GM12878 (cell line): ENCODE measurements around the gene LEMD1. TPM values are rescaled to one million over a fixed set of nuclear protein-coding genes. Genes with fewer than 3 reads are reported as not detected.

Experiments used
- ATAC-seq: fragments of 200-7000 bp; cut with Tn5 transposase; 3 replicates; pipeline ENCODE4 v1.9.1; 2020; ENCODE audit warnings: mild to moderate bottlenecking, moderate library complexity
- BruUV-seq: library from RNA; stranded (reverse); fragments of 400-500 nt; replicated peaks from 2 replicates; lab custom pipeline; 2021; lab: Mats Ljungman, UMichigan
- CTCF ChIA-PET: fragments of 300-600 bp; sonication (Branson Sonifier 250); formaldehyde crosslinking; extraction: SDS; loops from one replicate; lab custom pipeline; 2021; ENCODE audit warnings: inconsistent platforms; lab: Yijun Ruan, JAX
- POLR2A ChIA-PET: fragments of 350-600 bp; formaldehyde crosslinking; extraction: SDS; loops from one replicate; lab custom pipeline; 2021; ENCODE audit warnings: inconsistent platforms; lab: Charles Lee
- RAD21 ChIA-PET: fragments of 300-600 bp; sonication (Branson Sonifier 250); formaldehyde crosslinking; loops from one replicate; lab custom pipeline; 2023; ENCODE audit warnings: antibody characterized with exemption; ENCODE audit not compliant: unreplicated experiment; lab: Charles Lee
- SMC1A ChIA-PET: fragments of 300-600 bp; sonication (Branson Sonifier 250); formaldehyde crosslinking; loops from one replicate; lab custom pipeline; 2023; ENCODE audit not compliant: unreplicated experiment, uncharacterized antibody; lab: Charles Lee
- DNase-seq: peaks from one replicate; pipeline ENCODE4 v3.0.0-alpha.2; 2011; ENCODE audit warnings: low read depth, low spot score
- FAIRE-seq: peaks from 3 replicates; lab custom pipeline; 2011; peaks lifted over from hg19 to GRCh38; lab: Jason Lieb, UNC
- H2AFZ ChIP-seq: 2 replicates; pipeline ENCODE4 v1.6.0; 2011; ENCODE audit warnings: low read depth, low read length, control low read depth; ENCODE audit not compliant: control insufficient read depth
- H3K27ac ChIP-seq: 2 replicates; pipeline ENCODE4 v1.5.1; 2011; ENCODE audit warnings: control low read depth; ENCODE audit not compliant: control insufficient read depth, insufficient read depth
- H3K27me3 ChIP-seq, 2 experiments: replicated peaks in 1 of 2; 2 replicates each; pipeline versions ENCODE4 v1.6.0 to v1.6.1; 2011; ENCODE audit warnings: low read length in 1 of 2; ENCODE audit not compliant: control insufficient read depth in 2 of 2, insufficient read depth in 2 of 2
- H3K36me3 ChIP-seq, 2 experiments: 2 replicates each; pipeline ENCODE4 v1.5.1; 2011; ENCODE audit warnings: low read length in 1 of 2; ENCODE audit not compliant: control insufficient read depth in 2 of 2, insufficient read depth in 2 of 2
- H3K4me1 ChIP-seq: 2 replicates; pipeline ENCODE4 v1.6.1; 2011; ENCODE audit warnings: mild to moderate bottlenecking, low read length, moderate library complexity, mixed read lengths; ENCODE audit not compliant: control insufficient read depth, insufficient read depth
- H3K4me2 ChIP-seq: 2 replicates; pipeline ENCODE4 v1.6.0; 2011; ENCODE audit warnings: control low read depth; ENCODE audit not compliant: control insufficient read depth, insufficient read depth
- H3K4me3 ChIP-seq: fragments of 200-600 bp; sonication (generic); 2 replicates; pipeline ENCODE4 v1.5.1; 2016
- H3K79me2 ChIP-seq: 2 replicates; pipeline ENCODE4 v1.6.0; 2011; ENCODE audit warnings: low read length; ENCODE audit not compliant: control insufficient read depth, insufficient read depth
- H3K9ac ChIP-seq: 2 replicates; pipeline ENCODE4 v1.8.0; 2011; ENCODE audit warnings: low read length, control low read depth, mixed read lengths; ENCODE audit not compliant: control insufficient read depth, insufficient read depth
- H3K9me3 ChIP-seq: replicated peaks from 3 replicates; pipeline ENCODE4 v1.5.1; 2011; ENCODE audit warnings: mild to moderate bottlenecking, low read length; ENCODE audit not compliant: control insufficient read depth, insufficient read depth
- H4K20me1 ChIP-seq: 2 replicates; pipeline ENCODE4 v1.6.0; 2011; ENCODE audit not compliant: control insufficient read depth, insufficient read depth
- EGR1 ChIP-seq, 2 experiments: IDR thresholded peaks; 1 replicate in 1 of 2; 2 replicates in 1 of 2; pipeline ENCODE4 v1.6.1; 2011 to 2012; ENCODE audit warnings: low read depth in 2 of 2, low read length in 2 of 2, borderline replicate concordance in 1 of 2, mild to moderate bottlenecking in 1 of 2, moderate library complexity in 1 of 2
- ETV6 ChIP-seq, 2 experiments: fragments of 450-650 bp in 1 of 2; IDR thresholded peaks in 1 of 2; conservative IDR thresholded peaks in 1 of 2; 2 replicates each; pipeline ENCODE4 v1.6.1; 2014; ENCODE audit warnings: antibody characterized with exemption in 1 of 2, borderline replicate concordance in 1 of 2, low read depth in 1 of 2, mild to moderate bottlenecking in 1 of 2, moderate library complexity in 1 of 2
- HDAC6 ChIP-seq: fragments of 200-600 bp; sonication (generic); IDR thresholded peaks from one replicate; pipeline ENCODE4 v1.8.0; 2017; ENCODE audit warnings: antibody characterized with exemption; ENCODE audit not compliant: unreplicated experiment
- MEF2A ChIP-seq: IDR thresholded peaks from 2 replicates; pipeline ENCODE4 v1.6.1; 2011; ENCODE audit warnings: low read depth, mild to moderate bottlenecking, low read length, moderate library complexity; ENCODE audit not compliant: insufficient read depth
- MLLT1 ChIP-seq: fragments of 450-650 bp; IDR thresholded peaks from 2 replicates; pipeline ENCODE4 v1.6.1; 2016; ENCODE audit warnings: mild to moderate bottlenecking
- NFYB ChIP-seq: IDR thresholded peaks from 2 replicates; pipeline ENCODE4 v1.6.1; 2011; ENCODE audit warnings: low read depth, mild to moderate bottlenecking, low read length, improper control_type of control experiment, moderate library complexity; ENCODE audit not compliant: insufficient read depth
- NRF1 ChIP-seq: conservative IDR thresholded peaks from 2 replicates; pipeline ENCODE4 v1.6.1; 2011; ENCODE audit warnings: mild to moderate bottlenecking, low read depth, low read length, improper control_type of control experiment
- RAD51 ChIP-seq: fragments of 450-650 bp; IDR thresholded peaks from 2 replicates; pipeline ENCODE4 v1.6.1; 2016; ENCODE audit warnings: moderate library complexity, mild to moderate bottlenecking, inconsistent platforms
- ZNF217 ChIP-seq: fragments of 450-650 bp; IDR thresholded peaks from 2 replicates; pipeline ENCODE4 v1.6.1; 2017; ENCODE audit warnings: antibody characterized with exemption, mild to moderate bottlenecking
- WGBS: methylation state at CpG from one replicate; pipeline ENCODE4 v1.1.6; 2016; ENCODE audit warnings: low lambda C conversion rate; ENCODE audit not compliant: insufficient replicate concordance, insufficient coverage; ENCODE audit errors: missing lambda C conversion rate; 5-methylcytosine and 5-hydroxymethylcytosine counted together
- in situ Hi-C: fragments of 300-500 bp; cut with MboI; formaldehyde crosslinking; loops from 9 replicates; pipeline ENCODE4 v1.14.3; 2018; ENCODE audit warnings: mixed read lengths
- intact Hi-C: fragments of 100-400 bp; cut with micrococcal nuclease; formaldehyde crosslinking; loops from one replicate; pipeline ENCODE4 v1.14.2; 2022; ENCODE audit not compliant: unreplicated experiment
- polyA plus RNA-seq, 11 experiments: library from polyadenylated mRNA; depleted of rRNA in 4 of 11; unstranded in 6 of 11; stranded (reverse) in 5 of 11; fragments of >200 nt; fragmentation: Nextera tagmentation in 4 of 11; fragmentation: Illumina TruSeq in 1 of 11; extraction: Ambion mirVana in 4 of 11; extraction: Trizol in 1 of 11; gene quantifications; 1 replicate in 1 of 11; 2 replicates in 10 of 11; pipeline versions ENCODE4 v1.2.1 to v1.2.3, GENCODE V29; 2011 to 2016; ENCODE audit warnings: inconsistent platforms in 2 of 11, missing spikeins in 2 of 11, low read depth in 1 of 11
- total RNA-seq, 4 experiments: library from RNA; depleted of rRNA in 3 of 4; stranded (reverse); fragments of >200 nt in 3 of 4; fragmentation: Illumina TruSeq in 1 of 4; extraction: Trizol in 1 of 4; gene quantifications; 2 replicates each; pipeline versions ENCODE4 v1.2.1 to v1.2.3, GENCODE V29; 2013 to 2021
- TF ChIP-seq, protein P1 (sequence below): IDR thresholded peaks from 2 replicates; pipeline ENCODE4 v1.6.1; 2011; ENCODE audit warnings: low read depth, mild to moderate bottlenecking, low read length, moderate library complexity, borderline replicate concordance; ENCODE audit errors: extremely low read depth

Gene LEMD1
- total and polyA plus RNA-seq, 10 of the 15 experiments (the other 5 are each of a cell fraction or from before 2014, with no cell fraction given): 0.19 to 1.2 (median 0.26) TPM; not detected in 7

DNA sequence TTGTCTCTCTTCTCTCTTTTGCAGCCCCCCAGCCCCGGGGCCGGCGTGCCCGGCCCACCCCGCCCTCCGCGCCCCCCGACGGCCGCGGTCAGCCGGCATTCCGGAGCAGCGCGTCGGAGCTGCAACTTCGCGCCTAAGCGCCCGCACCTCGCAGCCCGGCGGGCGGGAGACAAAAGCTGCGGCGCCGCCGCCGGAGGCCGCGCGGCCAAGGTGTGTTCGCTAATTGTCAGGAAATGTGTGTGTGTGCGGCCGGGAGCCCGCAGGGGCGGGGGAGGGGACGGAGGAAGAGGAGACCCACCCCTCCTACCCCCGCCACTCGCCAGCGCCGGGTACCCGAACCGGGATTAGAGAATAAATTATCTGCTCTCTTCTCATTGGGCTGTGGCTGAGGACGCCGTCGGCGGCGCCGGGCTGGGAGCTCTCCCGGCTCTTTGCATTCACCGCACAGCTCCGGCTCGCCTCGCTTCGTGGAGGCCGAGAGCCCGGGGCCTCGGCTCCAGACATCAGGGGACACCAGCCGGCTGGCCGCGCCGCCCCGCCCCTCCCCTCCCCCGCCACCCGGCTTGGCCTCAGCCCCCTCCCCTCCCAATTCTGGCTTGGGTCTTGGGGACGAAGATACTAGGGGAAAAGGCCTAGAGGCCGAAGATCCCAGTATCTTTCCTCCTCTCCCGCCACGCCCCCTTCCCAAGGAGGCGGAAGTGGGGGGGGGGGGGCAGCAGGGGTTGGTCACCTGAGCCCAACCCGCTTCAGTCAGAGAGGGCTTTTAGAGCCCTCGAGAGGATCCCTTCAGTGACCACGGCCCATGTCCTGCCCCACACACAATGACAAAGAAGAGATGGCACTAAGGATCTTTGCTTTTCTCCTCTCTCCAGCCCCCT lies 35.3 kb upstream of the LEMD1 start:
- Histone ChIP-seq H3K4me1 (no peaks in the 10 kb centered on the region), H3K4me3 (no peak overlapping the region), H3K79me2 (no peaks in the 10 kb centered on the region), H3K9ac (no peak overlapping the region), H3K36me3 (no peaks in the 10 kb centered on the region), H3K9me3 (no peaks in the 10 kb centered on the region), H3K4me2 (no peak overlapping the region), H3K27ac (no peak overlapping the region), H2AFZ (no peak overlapping the region), H3K27me3 (peaks cover 17 to 20% of the 10 kb centered on the region in 2 experiments), H4K20me1 (no peaks in the 10 kb centered on the region; the same call in 1 of the 2 replicates)
- WGBS: 4% methylated on average over 26 of the region's 74 CpGs
- RAD21 ChIA-PET: interaction anchor here (2.0 kb wide), 1 partner anchor 29 kb away, joined by 9 read pairs; no protein-coding TSS in a partner anchor
- ATAC-seq (no peak), DNase-seq (no peak), FAIRE-seq (no peak)
- SMC1A ChIA-PET: interaction anchor here (1.3 kb wide), 1 partner anchor 16 kb away, joined by 5 read pairs; no protein-coding TSS in a partner anchor
- CTCF ChIA-PET: no interaction called here
- no TSS peak for BruUV-seq
- POLR2A ChIA-PET: interaction anchor here (0.5 to 2.0 kb wide), 2 partner anchors 21 to 23 kb away, joined by 3 to 4 read pairs; no protein-coding TSS in a partner anchor
- TF ChIP-seq RAD51 (no peak), ETV6 (conservative IDR thresholded peaks at IDR 0.05 in 1 of 2, IDR thresholded peaks at IDR 0.05 in 1 of 2; ENCODE audit: borderline replicate concordance in 1 of 2, low read depth in 1 of 2) (no peak), NRF1 (no peak), HDAC6 (no peak)
- in situ Hi-C loops: no loop called here
- intact Hi-C loops: no loop called here

DNA sequence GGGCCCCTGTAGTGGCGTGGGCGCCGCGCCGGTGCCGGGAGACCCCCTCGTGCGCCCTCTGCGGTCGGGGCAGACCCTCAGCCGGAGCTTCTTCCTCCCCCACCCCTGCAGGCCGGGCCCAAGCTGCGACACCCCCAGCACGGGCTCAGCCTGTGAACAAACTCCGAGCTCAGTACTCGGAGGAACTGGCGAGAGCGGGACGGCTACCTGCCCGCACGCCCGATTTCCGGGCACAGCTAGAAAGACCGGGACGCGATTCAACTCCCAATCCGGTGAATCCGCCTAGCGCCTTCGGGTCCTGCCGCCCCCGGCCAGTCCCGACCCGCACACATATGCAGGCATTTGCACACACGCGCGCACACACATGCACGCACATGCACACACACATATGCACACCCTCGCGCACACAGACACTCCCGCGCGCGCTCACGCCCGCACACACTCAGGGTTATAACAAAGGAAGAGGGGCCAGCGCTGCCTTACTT lies 34.6 kb upstream of the LEMD1 start:
- ChIA-PET RAD21 (no interaction called here), POLR2A (interaction anchor here (2.0 kb wide), 1 partner anchor 22 kb away, joined by 4 read pairs; no protein-coding TSS in a partner anchor), SMC1A (interaction anchor here (1.3 kb wide), 1 partner anchor 16 kb away, joined by 5 read pairs; no protein-coding TSS in a partner anchor), CTCF (no interaction called here)
- H3K9me3 ChIP-seq: no peaks in the 10 kb centered on the region
- H3K9ac ChIP-seq: no peak overlapping the region
- peaks cover 17 to 20% of the 10 kb centered on the region in 2 experiments for H3K27me3 ChIP-seq
- H3K36me3 ChIP-seq: no peaks in the 10 kb centered on the region
- H2AFZ ChIP-seq: no peak overlapping the region
- TF ChIP-seq ZNF217 (no peak), MEF2A (no peak), NFYB (no peak), EGR1 (IDR thresholded peaks at IDR 0.05; ENCODE audit: borderline replicate concordance in 1 of 2, low read depth in 2 of 2, low read length in 2 of 2) (no peak), MLLT1 (no peak)
- TF ChIP-seq, protein P1, sequence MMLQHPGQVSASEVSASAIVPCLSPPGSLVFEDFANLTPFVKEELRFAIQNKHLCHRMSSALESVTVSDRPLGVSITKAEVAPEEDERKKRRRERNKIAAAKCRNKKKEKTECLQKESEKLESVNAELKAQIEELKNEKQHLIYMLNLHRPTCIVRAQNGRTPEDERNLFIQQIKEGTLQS: no peak
- WGBS: 7% methylated on average over 44 of the region's 47 CpGs
- no peak overlapping the region for H3K4me2 ChIP-seq
- no peak overlapping the region for H3K4me3 ChIP-seq
- DNase-seq (no peak), ATAC-seq (no peak), FAIRE-seq (no peak)
- H3K27ac ChIP-seq: no peak overlapping the region
- no peaks in the 10 kb centered on the region for H3K79me2 ChIP-seq
- BruUV-seq: no TSS peak
- H4K20me1 ChIP-seq: no peaks in the 10 kb centered on the region; the same call in 1 of the 2 replicates
- no peaks in the 10 kb centered on the region for H3K4me1 ChIP-seq
- in situ Hi-C loops (no loop called here), intact Hi-C loops (no loop called here)
